ENCODE measurements around the gene IL10. TPM values are rescaled to one million over a fixed set of nuclear protein-coding genes. Genes with fewer than 3 reads are reported as not detected.
A peak's percentile ranks its signal among the peaks of the same experiment; 100 is the strongest.

The IL10 gene
- 1 to 10 TPM; 1.9 to 5.1 TPM for total RNA-seq
- long read RNA-seq, partial matches to known transcripts, result 0 of 1 reads
- long read RNA-seq, other reads (novel, unspliced or antisense), result 0 of 1 reads

DNA sequence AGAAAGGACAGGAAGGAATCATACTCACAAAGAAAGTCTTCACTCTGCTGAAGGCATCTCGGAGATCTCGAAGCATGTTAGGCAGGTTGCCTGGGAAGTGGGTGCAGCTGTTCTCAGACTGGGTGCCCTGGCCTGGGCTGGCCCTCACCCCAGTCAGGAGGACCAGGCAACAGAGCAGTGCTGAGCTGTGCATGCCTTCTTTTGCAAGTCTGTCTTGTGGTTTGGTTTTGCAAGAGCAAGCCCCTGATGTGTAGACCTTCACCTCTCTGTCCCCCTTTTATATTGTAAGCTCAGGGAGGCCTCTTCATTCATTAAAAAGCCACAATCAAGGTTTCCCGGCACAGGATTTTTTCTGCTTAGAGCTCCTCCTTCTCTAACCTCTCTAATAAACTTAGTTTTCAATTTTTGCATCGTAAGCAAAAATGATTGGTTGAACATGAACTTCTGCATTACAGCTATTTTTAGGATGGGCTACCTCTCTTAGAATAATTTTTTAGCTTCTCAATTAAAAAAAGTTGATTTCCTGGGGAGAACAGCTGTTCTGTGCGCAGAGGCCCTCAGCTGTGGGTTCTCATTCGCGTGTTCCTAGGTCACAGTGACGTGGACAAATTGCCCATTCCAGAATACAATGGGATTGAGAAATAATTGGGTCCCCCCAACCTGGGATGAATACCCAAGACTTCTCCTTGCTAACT, at the start of gene IL10:
TSS of gene IL10 (minus strand) at position 252 of the 695 bp plus-strand sequence. CDS start at position 193, 59 bp downstream.
- ATAC-seq, result peak; percentile 28 to 75
- intact Hi-C loops (cut with DNase I), result no loop called here
- DNase-seq, result no peak

DNA sequence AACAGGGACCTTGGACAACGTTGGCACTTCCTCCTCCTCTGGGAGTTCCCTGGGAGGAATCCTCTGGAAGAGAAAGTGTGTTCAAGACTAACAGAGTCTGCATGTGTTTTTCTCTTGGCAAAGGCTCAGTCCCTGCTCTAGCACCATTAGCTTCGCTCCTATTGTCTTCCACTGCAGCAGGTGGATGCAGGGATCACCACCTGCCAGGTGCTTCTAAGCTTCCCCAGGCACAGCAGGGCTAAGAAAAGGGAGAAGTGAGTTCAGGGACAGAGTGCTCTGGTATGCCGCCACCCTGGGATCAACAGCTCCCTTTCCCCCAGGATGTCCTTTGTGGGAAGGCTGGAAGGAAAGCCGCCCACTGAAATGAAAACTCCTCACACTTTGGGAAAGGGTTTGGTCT, 49.2 kb upstream of the IL10 start:
- DNase-seq, result no peak
- intact Hi-C loops (cut with DNase I), result no loop called here

DNA sequence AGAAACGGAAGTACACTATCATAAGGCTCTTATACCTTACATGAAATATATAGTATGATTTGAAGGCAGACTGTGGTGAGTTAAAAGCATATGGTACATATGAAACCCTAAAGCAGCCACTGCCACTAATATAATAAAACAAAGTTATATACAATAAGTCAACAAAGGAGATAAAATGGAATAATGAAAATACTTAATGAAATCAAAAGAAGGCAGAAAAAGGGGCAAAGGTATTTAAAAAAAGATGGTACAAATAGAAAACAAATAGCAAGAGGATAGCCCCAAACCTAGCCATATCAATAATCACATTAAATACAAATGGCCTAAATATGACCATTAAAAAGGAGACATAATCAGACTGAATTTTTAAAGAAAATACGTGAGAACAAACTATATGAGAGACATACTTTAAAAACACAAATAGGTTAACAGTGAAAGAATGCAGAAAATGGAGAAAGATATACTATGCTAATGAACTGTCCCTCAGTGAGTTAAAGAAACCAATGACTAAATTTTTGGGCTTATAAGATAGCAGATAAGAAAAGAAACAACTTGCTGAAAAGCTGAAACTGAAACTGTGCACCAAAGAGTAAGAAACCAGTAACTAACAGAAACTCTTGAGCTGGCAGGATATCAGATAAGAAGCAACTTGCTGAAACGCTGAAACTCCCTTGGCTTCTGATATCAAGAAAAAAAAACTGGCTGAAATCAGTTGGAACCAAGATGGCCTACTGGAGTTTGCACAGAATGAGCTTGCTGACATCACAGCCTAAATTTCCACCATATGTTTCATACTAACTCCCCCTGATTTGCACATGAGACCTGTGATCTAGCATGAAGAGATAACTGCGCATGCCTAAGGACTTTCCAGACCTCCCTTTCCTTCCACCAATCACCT, 44.3 kb upstream of the IL10 start:
- peak; percentile 30 to 65 for ATAC-seq
- intact Hi-C loops (cut with DNase I), result no loop called here
- DNase-seq, result no peak

More for the DNA sequence above, 49.2 kb upstream of the IL10 start:
- no peak for ATAC-seq

DNA sequence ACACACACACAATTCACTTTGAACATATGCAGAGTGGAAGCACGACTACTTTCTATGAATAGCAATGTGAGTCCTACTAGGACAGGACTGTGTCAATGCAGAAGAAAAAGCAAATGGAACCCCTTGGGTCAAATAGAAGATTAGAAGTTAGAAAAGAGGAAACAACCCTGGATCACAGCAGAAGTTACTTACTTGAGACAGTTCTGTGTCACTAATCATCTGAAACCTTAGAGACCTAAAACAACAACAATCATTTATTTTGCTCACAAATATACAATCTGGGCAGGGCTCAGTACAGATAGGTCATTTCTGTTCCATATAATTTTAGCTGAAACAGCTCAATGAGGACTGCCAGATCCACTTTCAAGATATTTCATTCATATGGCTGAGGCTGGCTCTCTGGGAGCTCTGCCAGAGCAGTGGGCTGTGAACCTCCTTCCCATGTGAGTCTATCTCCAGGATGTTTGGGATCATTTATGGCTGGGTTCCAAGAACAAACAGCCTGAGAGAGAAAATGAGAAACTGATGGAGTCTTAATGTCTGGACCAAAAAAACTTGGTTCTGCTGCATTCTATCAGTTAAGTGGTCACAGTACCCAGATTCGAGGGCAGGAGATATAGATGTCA, 42.5 kb upstream of the IL10 start:
- intact Hi-C loops (cut with DNase I), result loop anchor here in 1 of 2 donors (5.0 kb wide), 1 partner anchor 97 kb away; no protein-coding TSS in a partner anchor
- DNase-seq, result no peak

DNA sequence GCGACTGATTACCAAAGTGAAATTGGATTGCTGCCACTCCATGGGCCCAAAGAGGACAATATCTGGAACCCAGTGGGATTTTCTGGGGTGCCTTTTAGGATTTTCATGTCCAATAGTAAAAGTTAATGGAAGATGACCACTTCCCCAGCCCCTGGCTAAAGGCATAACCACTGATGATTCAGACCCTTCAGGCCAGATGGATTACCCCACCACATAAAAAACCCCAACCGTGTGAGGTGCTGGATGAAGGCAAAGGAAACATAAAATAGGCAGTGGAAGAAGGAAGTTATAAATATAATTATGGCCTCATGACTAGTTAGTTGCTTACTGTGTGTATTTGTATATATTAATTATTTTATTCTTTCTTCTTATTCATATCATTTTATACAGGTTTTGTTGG, 40.2 kb upstream of the IL10 start:
- ATAC-seq (no peak), DNase-seq (no peak)
- intact Hi-C loops (cut with DNase I), result loop anchor here in 1 of 2 donors (5.0 kb wide), 1 partner anchor 100 kb away; no protein-coding TSS in a partner anchor

More for the DNA sequence above, 42.5 kb upstream of the IL10 start:
- ATAC-seq, result peak in 1 of 2 donors; percentile 25

DNA sequence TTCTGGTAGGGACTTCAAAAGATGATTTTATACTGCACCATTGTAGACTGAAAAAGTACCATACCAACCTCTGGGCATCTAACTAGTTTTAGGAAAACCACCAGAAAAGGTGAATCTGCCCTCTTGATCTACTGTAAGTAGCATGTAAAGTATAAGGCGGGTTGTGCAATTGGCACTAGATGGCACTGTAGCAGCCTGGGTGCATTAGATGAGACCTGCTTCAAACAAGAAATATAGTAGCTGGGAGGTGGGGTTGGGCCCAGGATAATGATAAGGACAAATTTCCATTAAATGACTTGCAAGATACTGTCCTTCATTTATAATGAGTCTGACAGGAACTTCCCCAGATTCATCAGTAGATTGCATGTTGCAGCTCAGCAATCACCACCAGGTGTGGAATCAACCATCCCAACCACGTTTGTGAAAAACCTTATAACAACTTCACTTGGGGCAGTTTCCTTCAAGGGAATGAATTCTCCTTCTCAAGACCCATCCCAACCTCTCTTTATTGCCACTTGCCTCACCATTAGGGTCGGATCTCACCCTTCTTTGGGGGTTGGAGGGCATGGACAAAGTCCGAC, 37.3 kb upstream of the IL10 start:
- ATAC-seq, result peak in 1 of 2 donors; percentile 49
- intact Hi-C loops (cut with DNase I), result loop anchor here in 1 of 2 donors (2.0 to 10.0 kb wide), 4 partner anchors 82 to 175 kb away; partner anchors contain the start of gene DYRK3

DNA sequence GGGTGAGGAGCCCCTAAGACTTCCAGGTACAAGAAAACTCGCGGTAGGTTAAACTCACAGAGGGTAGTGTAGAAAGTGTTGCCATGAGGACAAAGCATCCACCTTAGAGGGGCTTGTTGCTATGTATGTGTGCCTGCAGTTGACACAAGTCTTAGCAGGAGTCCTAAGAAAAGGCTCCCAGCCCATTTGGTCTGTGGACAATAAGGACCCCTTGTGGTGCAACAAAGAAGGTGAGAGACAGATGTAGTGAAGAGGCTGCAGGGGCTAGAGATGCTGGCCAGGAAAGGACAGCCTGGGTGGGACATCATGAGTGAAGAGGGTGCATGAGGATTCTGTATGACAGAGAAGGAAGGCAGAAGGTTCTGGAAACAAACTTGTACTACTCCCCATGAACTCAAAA, 36.3 kb upstream of the IL10 start:
- intact Hi-C loops (cut with DNase I), result loop anchor here in 1 of 2 donors (2.0 to 10.0 kb wide), 3 partner anchors 81 to 176 kb away; partner anchors contain the start of gene DYRK3
- ATAC-seq (peak; percentile 44 to 70), DNase-seq (no peak)

More for the DNA sequence above, 37.3 kb upstream of the IL10 start:
- DNase-seq, result no peak

DNA sequence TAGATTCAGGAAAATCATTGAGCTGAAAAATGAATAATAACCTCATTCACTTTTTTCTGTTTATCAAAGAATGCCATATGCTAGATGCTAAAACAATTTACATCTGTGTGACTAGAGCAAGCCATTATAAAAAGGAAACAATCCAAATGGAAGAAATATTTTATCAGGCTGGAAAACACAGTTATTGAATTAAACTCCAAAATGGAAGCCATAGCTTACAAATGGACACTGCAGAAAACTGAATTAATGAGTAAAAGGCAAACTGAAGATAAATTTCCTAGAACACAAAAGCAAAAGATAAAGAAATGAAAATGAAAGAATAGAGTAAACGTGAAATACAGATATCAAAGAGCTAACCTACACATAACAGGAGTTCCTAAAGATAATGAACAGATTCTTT, 33.1 kb upstream of the IL10 start:
- ATAC-seq (no peak), DNase-seq (no peak)
- intact Hi-C loops (cut with DNase I), result loop anchor here in 1 of 2 donors (5.0 to 10.0 kb wide), 2 partner anchors 78 to 179 kb away; no protein-coding TSS in a partner anchor

DNA sequence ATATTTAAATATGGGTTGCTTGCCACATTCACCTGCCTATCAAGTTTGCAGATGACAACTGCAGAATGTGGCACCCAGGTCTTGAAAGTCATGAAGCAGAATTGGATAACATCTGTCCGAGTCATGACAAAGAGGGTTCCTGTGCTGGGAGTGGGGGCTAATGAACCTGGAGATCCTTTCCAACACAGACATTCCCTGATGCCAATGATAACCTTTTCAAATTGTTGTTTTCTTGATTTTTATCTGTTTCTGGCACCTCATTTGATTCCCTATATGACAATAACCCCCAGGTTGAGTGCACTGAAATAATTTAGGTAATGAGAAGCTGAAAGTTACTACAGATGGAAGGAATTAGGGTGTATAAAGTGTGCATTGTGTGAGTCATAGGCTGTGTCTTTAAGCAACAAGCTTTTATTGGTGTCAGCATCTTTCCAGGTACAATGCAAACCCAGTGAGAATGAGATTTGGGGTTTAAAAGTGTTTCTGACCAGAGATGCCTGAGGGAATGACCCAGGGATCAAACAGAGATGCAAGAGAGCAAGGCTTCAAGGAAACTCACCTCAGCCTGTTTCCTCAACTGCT, 32.0 kb upstream of the IL10 start:
- ATAC-seq (no peak), DNase-seq (no peak)
- intact Hi-C loops (cut with DNase I), result loop anchor here (5.0 to 10.0 kb wide), 2 partner anchors 172 to 181 kb away; no protein-coding TSS in a partner anchor

DNA sequence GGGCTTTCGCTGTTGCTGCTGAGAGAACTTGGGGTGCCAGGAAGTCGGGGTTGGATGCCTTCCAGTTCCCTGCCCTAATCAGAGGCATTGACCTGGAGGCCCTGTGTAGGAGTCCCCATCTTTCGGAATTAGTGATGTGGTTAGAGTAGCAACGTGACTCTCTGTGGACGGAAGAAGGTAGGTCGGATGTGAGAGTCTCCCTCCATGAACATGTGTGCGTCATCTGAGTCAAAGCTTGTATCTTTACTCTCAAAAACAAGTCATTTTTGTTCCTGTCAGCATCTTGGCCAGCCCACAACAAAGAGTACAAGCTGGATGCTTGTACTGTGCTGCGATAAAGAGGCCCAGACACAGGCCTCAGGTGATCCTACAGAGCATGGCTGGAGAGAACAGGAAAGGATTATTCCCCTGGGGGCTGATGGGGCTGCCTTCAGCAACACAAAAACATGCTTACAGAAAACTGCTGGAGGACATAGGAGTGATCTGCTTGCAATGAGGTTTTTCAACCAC, 31.0 kb upstream of the IL10 start:
- DNase-seq (no peak), ATAC-seq (peak; percentile 51 to 91)
- intact Hi-C loops (cut with DNase I), result loop anchor here (5.0 to 10.0 kb wide), 2 partner anchors 171 to 182 kb away; no protein-coding TSS in a partner anchor

DNA sequence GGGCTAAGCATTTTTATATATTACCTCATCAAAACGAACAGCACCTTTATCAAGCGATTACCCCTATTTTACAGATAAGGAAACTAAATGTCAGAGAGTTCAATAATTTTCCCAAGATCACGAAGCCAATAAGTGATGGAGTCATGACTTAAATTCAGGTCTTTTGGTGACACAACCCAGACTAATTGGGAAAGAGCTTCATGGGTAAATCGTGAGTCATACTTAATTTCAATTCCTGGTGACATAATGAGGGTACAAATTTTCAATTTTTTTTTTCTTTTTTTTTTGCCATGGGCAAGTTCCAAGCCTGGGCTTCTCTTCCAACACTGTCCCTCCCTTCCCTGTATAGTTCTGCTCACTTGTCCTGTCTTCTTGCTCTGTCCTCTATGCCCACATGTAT, 30.1 kb upstream of the IL10 start:
- intact Hi-C loops (cut with DNase I), result loop anchor here (5.0 to 10.0 kb wide), 2 partner anchors 170 to 182 kb away; no protein-coding TSS in a partner anchor
- DNase-seq (no peak), ATAC-seq (no peak)

DNA sequence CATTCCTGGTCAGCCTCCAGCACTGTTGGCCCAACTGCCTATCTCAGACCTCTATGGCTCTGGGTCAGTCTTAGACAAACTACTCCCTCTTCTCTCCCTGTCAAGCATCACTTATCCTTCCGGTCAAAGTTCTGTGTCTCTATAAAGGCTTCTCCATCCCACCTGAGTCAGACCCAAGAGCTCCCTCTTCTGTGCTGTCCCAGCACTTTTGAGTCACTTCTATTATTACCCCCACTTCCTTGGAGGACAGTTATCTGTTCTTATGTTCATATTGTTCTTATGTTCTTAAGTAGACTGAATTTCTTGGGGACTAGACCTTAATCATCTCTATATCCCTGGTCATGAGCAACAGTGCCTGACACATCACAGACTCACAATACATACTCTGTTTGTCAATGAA, 29.2 kb upstream of the IL10 start:
- intact Hi-C loops (cut with DNase I), result loop anchor here (5.0 to 10.0 kb wide), 2 partner anchors 169 to 183 kb away; no protein-coding TSS in a partner anchor
- peak in 1 of 2 donors; percentile 21 for ATAC-seq

DNA sequence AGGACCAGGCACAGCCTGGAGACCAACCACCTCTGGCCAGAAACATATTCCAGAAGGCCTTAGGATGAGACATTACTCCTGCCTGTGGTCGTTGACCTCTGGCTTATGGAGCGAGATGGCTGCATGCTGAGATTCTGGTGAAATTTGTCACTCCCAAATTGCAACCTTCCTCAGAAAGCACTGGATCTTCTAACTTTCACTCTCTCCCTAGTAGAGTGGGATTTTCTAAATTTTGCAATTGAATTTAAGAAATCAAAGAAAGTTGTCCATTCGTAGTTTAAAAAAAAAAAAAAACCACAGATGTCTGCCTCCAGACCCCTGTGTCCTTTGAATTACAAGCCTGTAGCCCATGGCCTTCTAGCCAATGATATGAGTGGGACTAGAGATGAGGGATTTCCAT, 28.6 kb upstream of the IL10 start:
- intact Hi-C loops (cut with DNase I), result loop anchor here (5.0 to 10.0 kb wide), 2 partner anchors 169 to 184 kb away; no protein-coding TSS in a partner anchor
- no peak for DNase-seq
- no peak for ATAC-seq

More for the DNA sequence above, 29.2 kb upstream of the IL10 start:
- no peak for DNase-seq

DNA sequence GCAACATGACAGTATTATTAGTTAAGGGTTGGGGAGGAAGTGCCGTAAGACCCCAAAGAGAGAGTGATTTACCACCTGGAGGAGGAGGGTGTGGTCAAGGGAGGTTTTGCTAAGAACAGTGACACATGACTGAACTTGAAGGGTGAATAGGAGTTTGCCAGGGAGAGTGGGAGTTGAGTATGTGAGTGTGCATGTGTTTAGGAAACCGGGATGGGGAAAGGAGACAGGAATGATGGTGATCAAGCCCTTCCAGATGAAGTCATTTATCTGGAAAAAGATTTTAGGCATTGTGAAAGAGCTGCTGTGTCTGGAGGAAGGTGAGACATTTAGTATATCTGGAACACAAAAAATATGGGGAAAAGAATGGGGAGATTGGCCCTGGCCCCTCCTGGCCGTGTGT, 28.1 kb upstream of the IL10 start:
- intact Hi-C loops (cut with DNase I), result loop anchor here (5.0 to 10.0 kb wide), 2 partner anchors 168 to 184 kb away; no protein-coding TSS in a partner anchor
- ATAC-seq, result no peak
- no peak for DNase-seq

DNA sequence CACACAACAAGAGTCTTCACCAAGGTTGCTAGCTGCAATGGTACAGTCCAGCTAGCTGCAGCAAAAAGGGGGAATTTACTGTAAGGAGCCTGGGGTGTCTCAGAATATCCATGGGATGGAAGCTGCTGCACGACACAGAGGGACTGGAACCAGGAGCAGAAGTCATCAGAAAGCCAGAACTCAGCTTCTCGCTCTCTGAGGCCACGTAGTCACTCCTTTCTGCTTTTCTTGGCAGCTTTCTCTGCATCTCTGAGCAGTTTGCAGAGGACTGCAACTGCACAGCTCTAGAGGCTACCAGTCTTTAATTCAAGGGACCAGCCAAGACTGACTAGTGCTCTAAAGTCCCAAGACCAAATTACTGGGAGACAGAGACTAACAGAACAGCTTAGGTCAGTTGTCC, 27.0 kb upstream of the IL10 start:
- ATAC-seq (no peak), DNase-seq (no peak)
- intact Hi-C loops (cut with DNase I), result no loop called here

DNA sequence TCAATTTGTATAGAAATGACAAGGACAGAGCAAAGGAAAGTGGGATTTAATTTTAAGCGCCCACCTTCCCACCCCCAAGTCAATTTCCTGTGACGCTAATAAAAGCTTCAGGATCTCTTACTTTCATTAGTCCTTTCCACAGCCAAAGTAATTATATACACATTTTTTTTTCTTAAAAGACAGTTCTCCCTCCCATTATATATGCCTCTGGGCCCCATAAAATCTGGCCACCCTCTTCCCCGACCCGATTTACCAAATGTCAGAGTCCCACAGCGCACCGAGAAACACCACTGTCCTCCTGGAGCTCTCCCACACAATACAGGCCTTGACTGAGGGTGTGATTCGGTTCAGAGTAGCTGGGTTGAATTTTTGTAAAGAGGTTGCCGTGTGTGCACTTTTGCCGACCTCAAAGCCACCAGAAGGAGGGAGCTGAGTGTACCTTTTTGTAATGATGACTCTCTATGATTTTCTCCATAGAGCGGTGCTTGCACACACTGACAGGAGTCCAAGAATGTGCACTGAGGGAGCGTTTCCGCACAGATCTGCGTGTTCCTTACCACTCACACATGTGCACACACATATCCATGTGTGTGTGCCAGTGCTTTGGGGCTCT, 26.2 kb upstream of the IL10 start:
- ATAC-seq, result no peak
- intact Hi-C loops (cut with DNase I), result no loop called here
- DNase-seq, result no peak

Measured in left cardiac atrium (tissue), 4 donors.